Vein endothelial cell (primary cell): ENCODE measurements around the gene MCHR1. TPM values are rescaled to one million over a fixed set of nuclear protein-coding genes. Genes with fewer than 3 reads are reported as not detected.

Experiments
- total RNA-seq: library from RNA; depleted of rRNA; stranded (reverse); fragments of >200 nt; gene quantifications from 2 replicates; pipeline ENCODE4 v1.2.3, GENCODE V29; 2012

MCHR1 gene, protein sequence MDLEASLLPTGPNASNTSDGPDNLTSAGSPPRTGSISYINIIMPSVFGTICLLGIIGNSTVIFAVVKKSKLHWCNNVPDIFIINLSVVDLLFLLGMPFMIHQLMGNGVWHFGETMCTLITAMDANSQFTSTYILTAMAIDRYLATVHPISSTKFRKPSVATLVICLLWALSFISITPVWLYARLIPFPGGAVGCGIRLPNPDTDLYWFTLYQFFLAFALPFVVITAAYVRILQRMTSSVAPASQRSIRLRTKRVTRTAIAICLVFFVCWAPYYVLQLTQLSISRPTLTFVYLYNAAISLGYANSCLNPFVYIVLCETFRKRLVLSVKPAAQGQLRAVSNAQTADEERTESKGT
- 0.10 and 0.65 TPM in 2 replicates for total RNA-seq

DNA sequence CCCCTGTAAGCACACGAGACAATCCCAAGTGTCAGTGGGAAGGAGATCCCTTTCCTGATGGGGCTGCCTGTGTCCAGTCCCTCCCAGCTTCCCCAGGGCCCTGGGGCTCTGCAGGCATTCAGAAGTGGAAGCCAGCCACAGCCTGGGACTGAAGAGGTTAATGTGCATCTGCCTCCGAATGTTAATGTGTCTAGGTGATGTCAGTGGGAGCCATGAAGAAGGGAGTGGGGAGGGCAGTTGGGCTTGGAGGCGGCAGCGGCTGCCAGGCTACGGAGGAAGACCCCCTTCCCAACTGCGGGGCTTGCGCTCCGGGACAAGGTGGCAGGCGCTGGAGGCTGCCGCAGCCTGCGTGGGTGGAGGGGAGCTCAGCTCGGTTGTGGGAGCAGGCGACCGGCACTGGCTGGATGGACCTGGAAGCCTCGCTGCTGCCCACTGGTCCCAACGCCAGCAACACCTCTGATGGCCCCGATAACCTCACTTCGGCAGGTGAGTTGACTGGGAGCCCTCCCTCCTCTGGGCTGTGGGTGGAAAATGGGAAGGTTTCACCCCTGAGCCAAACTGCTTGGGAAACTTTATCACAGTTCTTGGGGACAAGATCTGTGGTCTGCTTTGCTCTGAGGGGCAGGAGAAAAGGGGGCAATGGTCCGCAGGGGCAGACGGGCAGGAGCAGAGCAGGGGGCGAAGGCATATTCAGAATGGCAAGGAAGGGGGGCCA is at the start of gene MCHR1:
Gene MCHR1, plus strand, starts transcription at position 236 of the 715 bp plus-strand sequence. Its CDS starts 169 bp downstream, at position 405.

DNA sequence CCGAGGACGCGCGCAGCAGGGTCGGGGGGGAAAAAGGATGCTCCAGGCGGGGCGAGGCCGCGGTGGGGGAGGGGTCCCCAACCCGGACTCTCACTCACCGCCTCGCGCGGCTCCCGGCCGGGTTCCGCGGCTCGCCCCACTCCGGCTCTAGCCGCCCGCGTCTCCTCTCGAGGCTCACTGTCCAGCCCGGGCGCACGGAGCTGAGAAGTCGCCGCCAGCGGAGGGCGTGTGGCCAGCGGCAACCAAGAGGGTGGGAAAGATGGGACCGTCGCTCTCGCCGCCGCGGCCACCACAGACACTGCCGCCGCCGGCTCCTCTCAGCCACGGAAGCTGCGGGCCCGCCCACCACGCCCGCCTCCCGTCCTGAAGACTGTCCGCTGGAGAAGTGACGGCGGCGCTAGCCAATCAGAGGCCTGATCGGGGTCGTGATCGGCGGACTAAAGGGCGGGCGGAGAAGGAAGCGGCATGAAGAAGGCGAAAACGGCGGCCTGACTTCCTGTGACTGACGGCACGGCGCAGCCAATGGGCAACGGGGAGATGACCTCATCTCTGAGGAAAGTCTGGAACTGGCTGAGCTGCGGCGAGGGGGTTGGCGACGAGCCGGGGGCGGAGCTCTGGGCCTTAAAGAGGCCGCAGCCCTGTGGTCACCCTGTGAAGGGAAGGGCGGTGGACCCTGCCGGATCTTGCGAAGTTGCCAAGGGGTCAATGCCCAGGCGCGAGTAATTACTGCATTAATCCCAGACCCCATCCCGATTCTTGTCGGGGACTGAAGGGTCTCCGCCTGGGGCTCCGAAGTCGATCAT is 42.7 kb upstream of the MCHR1 start, which contains the start of gene MRTFA:
Gene MRTFA, minus strand, starts transcription at position 340 of the 803 bp plus-strand sequence.

Other genes starting within 250 kb of the MCHR1 start
- gene MRTFA, start 42.8 kb upstream of the MCHR1 start, total RNA-seq, result 35.3 and 41.2 TPM in 2 replicates
- gene SLC25A17, start 139.9 kb downstream of the MCHR1 start, total RNA-seq, result 16.7 and 19.7 TPM in 2 replicates
- 195 and 237 TPM in 2 replicates for gene ST13, start 177.2 kb downstream of the MCHR1 start, total RNA-seq
- gene XPNPEP3, start 177.7 kb downstream of the MCHR1 start, total RNA-seq, result 13.8 and 16.7 TPM in 2 replicates
- gene DNAJB7, start 182.6 kb downstream of the MCHR1 start, total RNA-seq, result under 0.01 TPM in 1 of 2 replicates, not detected in the other